ENCODE results near the gene TCEAL2.
"Not testable (repeated sequence)": the region's sequence is repeated elsewhere in the genome, so short reads cannot be mapped to it uniquely, and the experiment has no call there.

The TCEAL2 gene

GRCh38 chrX:102141631-102142030, 16.2 kb downstream of the TCEAL2 start:
- not testable (repeated sequence) for H3K36me3 ChIP-seq (ENCODE audit: control insufficient read depth in 1 of 2, insufficient read depth in 2 of 2, low read length in 2 of 2); H3K27me3 ChIP-seq (ENCODE audit: control insufficient read depth in 1 of 2, insufficient read depth in 2 of 2, low read length in 2 of 2); H3K9me3 ChIP-seq (ENCODE audit: control insufficient read depth in 1 of 2, low read length in 2 of 2); H3K9ac ChIP-seq (ENCODE audit: low read depth in 1 of 2, low read length in 2 of 2); H3K4me1 ChIP-seq (ENCODE audit: control insufficient read depth in 1 of 2, insufficient read depth in 2 of 2, low read length in 2 of 2); H3K27ac ChIP-seq (ENCODE audit: low read depth, low read length); H3K4me3 ChIP-seq (ENCODE audit: low read depth in 1 of 2, low read length in 2 of 2)

GRCh38 chrX:102142274-102142673, 16.8 kb downstream of the TCEAL2 start, which contains the start of gene TCEAL6:
Gene TCEAL6, minus strand, starts transcription at chrX:102142481.
- not testable (repeated sequence) for H3K36me3 ChIP-seq (ENCODE audit: control insufficient read depth in 1 of 2, insufficient read depth in 2 of 2, low read length in 2 of 2); H3K9ac ChIP-seq (ENCODE audit: low read depth in 1 of 2, low read length in 2 of 2)

DNA sequence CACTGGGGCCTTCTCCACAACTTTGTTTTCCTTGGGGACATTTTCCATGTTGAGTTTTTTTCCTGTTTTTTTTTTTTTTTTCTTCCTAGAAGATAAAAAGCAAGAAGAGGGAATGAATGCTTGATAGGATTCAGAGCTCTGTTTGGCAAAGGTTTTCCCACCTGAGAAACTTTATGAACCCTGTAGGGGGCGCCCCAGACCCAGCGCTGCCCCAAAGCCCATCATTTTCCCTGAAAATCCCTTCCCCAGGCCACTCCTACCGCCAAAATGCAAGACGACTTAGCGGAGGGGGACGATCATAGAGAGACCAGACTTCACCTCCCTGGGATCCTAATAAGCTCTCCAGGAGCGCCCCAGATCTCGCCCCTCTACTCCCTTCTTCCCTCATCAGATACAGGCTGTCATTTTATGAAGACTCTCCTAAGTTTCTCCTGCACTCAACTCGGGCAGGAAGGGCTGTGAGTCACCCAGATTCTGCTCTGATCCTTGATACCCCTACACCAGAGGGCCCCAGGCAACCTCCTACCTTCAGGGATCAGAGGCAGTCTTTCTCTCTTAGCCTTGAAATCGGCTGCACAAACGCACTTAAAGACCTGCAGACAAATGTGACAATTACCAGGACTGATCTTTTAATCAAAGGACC, 28.9 kb downstream of the TCEAL2 start:
- Histone ChIP-seq H3K36me3 (ENCODE audit: control insufficient read depth in 1 of 2, insufficient read depth in 2 of 2, low read length in 2 of 2) (no peaks in the 10 kb centered on the region), H3K27ac (ENCODE audit: low read depth, low read length) (no peak overlapping the region), H3K27me3 (ENCODE audit: control insufficient read depth in 1 of 2, insufficient read depth in 2 of 2, low read length in 2 of 2) (no peaks in the 10 kb centered on the region), H3K9ac (ENCODE audit: low read depth in 1 of 2, low read length in 2 of 2) (no peak overlapping the region), H3K9me3 (ENCODE audit: control insufficient read depth in 1 of 2, low read length in 2 of 2) (no peaks in the 10 kb centered on the region), H3K4me1 (ENCODE audit: control insufficient read depth in 1 of 2, insufficient read depth in 2 of 2, low read length in 2 of 2) (peaks cover 0 to 2% of the 10 kb centered on the region in 2 donors), H3K4me3 (ENCODE audit: low read depth in 1 of 2, low read length in 2 of 2) (peak overlapping the region in 1 of 2 donors; percentile 65)

More at GRCh38 chrX:102142274-102142673, 16.8 kb downstream of the TCEAL2 start, which contains the start of gene TCEAL6:
- H3K9me3 ChIP-seq (ENCODE audit: control insufficient read depth in 1 of 2, low read length in 2 of 2); H3K4me1 ChIP-seq (ENCODE audit: control insufficient read depth in 1 of 2, insufficient read depth in 2 of 2, low read length in 2 of 2); H3K27me3 ChIP-seq (ENCODE audit: control insufficient read depth in 1 of 2, insufficient read depth in 2 of 2, low read length in 2 of 2); H3K4me3 ChIP-seq (ENCODE audit: low read depth in 1 of 2, low read length in 2 of 2); H3K27ac ChIP-seq (ENCODE audit: low read depth, low read length): not testable (repeated sequence)

DNA sequence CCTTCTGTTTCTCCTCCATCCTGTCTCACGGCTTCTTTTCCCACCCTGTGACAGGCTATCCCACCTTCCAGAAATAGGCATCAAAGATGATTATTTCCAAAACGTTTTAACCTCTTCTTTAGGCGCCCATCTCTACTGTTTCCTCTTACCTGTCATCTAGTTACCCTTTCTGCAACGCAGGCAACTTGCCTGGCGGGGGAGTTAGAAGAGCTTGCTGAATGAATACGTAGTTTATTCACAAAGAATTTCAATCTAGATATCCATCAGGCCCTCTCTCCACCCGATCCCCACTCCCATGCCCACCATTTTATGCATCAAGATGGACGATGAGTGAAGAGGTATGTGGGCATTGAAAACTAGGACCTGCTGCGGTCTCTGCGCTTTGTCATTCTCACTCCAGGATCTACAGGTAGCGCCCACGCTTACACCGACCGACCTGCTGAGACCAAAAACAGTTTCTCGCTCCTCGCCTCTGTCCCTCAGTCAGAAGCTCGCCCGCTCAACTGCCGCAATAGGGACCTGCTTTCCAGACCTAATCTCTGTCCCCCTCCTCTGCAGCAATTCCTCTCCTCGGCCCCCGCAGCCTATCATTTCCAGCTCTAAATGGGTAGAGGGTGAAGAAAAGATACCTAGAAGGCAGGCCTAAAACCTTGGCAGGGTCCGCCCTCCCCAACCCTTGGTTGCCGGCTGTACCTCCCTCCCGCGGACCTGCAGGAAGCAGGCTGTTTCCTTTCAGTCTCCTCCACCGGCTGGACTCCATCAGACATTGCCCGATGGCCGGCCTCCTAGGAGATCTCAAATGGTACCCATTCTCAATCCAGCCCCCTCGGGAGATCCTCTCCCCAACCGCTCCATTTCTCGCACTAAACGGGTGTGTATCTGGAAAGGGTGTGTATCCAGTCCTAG, 29.7 kb downstream of the TCEAL2 start:
- peak overlapping the region; percentile 65 to 70 for H3K4me3 ChIP-seq (ENCODE audit: low read depth in 1 of 2, low read length in 2 of 2)
- peak overlapping the region; percentile 33 to 66 for H3K9ac ChIP-seq (ENCODE audit: low read depth in 1 of 2, low read length in 2 of 2)
- H3K9me3 ChIP-seq (ENCODE audit: control insufficient read depth in 1 of 2, low read length in 2 of 2), result no peaks in the 10 kb centered on the region
- peaks cover 0 to 2% of the 10 kb centered on the region in 2 donors for H3K4me1 ChIP-seq (ENCODE audit: control insufficient read depth in 1 of 2, insufficient read depth in 2 of 2, low read length in 2 of 2)
- H3K27ac ChIP-seq (ENCODE audit: low read depth, low read length), result no peak overlapping the region
- H3K27me3 ChIP-seq (ENCODE audit: control insufficient read depth in 1 of 2, insufficient read depth in 2 of 2, low read length in 2 of 2), result no peaks in the 10 kb centered on the region
- no peaks in the 10 kb centered on the region for H3K36me3 ChIP-seq (ENCODE audit: control insufficient read depth in 1 of 2, insufficient read depth in 2 of 2, low read length in 2 of 2)

DNA sequence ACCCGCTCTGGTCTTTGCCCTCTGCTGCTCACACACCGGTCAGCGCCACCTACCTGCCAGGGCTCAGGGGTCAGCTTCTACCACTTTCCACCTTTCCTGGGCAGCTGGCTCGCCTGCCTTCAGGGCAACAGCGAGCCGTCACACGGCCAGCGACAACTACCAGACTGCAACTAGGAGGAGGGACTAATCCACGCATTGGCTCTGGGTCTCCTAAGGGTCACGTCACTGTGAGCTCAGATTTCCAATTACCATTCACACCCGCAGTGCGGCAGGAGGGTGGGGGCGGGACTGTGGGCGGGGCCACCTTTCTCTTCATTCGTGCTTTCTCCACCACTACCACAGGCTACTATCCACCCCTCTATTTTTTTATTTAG, 30.3 kb downstream of the TCEAL2 start, which contains the start of gene BEX5:
Gene BEX5, minus strand, starts transcription at position 172 of the 374 bp plus-strand sequence. CDS start 1,712 bp downstream, outside the sequence.
- H3K9ac ChIP-seq (ENCODE audit: low read depth in 1 of 2, low read length in 2 of 2), result peak within 1 kb of the TSS; percentile 33 to 66
- H3K27ac ChIP-seq (ENCODE audit: low read depth, low read length), result no peak within 1 kb of the TSS
- H3K9me3 ChIP-seq (ENCODE audit: control insufficient read depth in 1 of 2, low read length in 2 of 2), result no peaks in the 10 kb centered on the region
- H3K27me3 ChIP-seq (ENCODE audit: control insufficient read depth in 1 of 2, insufficient read depth in 2 of 2, low read length in 2 of 2), result no peaks in the 10 kb centered on the region
- no peaks in the 10 kb centered on the region for H3K36me3 ChIP-seq (ENCODE audit: control insufficient read depth in 1 of 2, insufficient read depth in 2 of 2, low read length in 2 of 2)
- peak within 1 kb of the TSS; percentile 65 to 70 for H3K4me3 ChIP-seq (ENCODE audit: low read depth in 1 of 2, low read length in 2 of 2)
- peaks cover 0 to 2% of the 10 kb centered on the region in 2 donors for H3K4me1 ChIP-seq (ENCODE audit: control insufficient read depth in 1 of 2, insufficient read depth in 2 of 2, low read length in 2 of 2)
